ENCODE measurements around the gene COL5A3. TPM values are rescaled to one million over a fixed set of nuclear protein-coding genes. Genes with fewer than 3 reads are reported as not detected.

Gene COL5A3
- not detected for polyA plus RNA-seq (2013)

DNA sequence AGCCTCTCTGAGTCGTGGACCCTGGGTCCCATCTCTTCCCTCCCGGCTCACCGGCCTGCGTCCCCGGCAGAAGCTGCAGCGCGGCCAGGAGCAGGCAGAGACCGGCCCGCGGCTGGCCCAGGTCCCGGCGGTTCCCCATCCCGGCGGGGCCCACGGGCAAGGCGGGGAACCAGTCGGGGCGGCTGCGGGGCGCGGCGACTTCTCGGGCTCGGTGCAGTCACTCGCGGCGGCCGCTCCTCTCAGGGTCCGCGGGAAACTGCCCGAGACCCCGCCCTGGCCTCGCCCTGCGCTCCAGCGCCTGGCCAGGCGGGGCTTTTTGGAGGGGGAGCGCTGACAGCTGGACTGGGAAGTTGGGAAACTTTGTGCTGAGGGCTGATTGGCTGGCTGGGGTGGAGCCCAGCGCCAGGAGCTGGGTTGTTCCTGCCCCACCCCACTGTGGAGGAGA is at the start of gene COL5A3:
Gene COL5A3 (minus strand): TSS at position 258 of the 445 bp plus-strand sequence. CDS start 119 bp downstream, at position 139.
- H3K9me3 ChIP-seq (ENCODE audit: control extremely low read depth in 1 of 5, control insufficient read depth in 4 of 5, insufficient read depth in 2 of 5, low read depth in 1 of 5, low read length in 4 of 5): no peaks in the 10 kb centered on the region
- H3K36me3 ChIP-seq (ENCODE audit: control insufficient read depth in 4 of 4, insufficient read depth in 4 of 4, low read length in 3 of 4): no peaks in the 10 kb centered on the region
- H3K4me3 ChIP-seq (ENCODE audit: control insufficient read depth in 1 of 7, extremely low read depth in 1 of 7, insufficient read depth in 4 of 7, low read depth in 2 of 7, low read length in 6 of 7): no peak within 1 kb of the TSS
- H3K27me3 ChIP-seq (replicated peaks in 2 of 5; ENCODE audit: control insufficient read depth in 4 of 5, insufficient read depth in 5 of 5, low read length in 4 of 5): peaks cover 2 to 87% (median 37%) of the 10 kb centered on the region in 5 experiments
- POLR2A ChIA-PET: no interaction called here
- H3K4me1 ChIP-seq (ENCODE audit: control extremely low read depth in 1 of 4, control insufficient read depth in 4 of 4, insufficient read depth in 4 of 4, low read length in 3 of 4): peaks cover 0 to 5% (median 2%) of the 10 kb centered on the region in 4 experiments
- no peak for DNase-seq
- CTCF ChIA-PET: interaction anchor here (1.7 kb wide), 1 partner anchor 9 kb away, joined by 8 read pairs; no protein-coding TSS in a partner anchor
- 1% methylated on average over 16 of the region's 38 CpGs for WGBS (ENCODE audit: insufficient coverage)
- H3K27ac ChIP-seq (ENCODE audit: insufficient read depth in 1 of 2, low read depth in 1 of 2, low read length in 2 of 2, poor library complexity in 1 of 2, severe bottlenecking in 2 of 2): no peak within 1 kb of the TSS

DNA sequence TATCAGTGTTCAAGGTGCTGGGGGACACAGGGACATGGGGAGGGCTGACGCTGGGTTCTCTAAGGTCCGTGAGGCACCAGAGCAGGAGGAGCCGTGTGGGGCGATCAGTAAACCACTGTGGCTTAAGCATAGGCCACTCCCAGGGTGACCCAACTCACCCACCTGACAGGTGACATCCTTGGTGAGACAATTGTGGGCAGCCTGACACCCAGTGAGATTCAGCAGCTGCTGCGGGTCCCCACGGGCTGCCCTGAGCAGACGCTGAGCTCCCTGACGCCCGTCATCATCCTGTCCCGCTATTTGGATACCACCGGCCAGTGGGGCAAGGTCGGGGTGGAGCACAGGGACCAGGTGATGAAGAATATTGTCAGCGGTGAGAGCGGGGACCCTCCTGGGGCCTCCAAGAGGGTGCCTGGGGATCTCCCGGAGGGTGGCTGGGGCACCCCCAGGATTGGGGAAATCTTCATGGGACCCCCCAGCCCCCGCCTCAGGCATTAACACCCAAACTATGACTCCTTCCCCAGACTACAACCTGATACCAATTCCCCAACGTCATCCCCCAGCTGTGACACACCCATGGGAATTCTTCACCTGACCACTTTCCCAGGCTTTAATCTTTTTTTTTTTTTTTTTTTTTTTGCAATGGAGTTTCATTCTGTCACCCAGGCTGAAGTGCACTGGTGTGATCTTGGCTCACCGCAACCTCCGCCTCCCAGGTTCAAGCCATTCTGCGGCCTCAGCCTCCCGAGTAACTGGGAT is 42.5 kb upstream of the COL5A3 start:
- ChIA-PET POLR2A (no interaction called here), CTCF (no interaction called here)
- no peak for DNase-seq
- Histone ChIP-seq H3K27me3 (replicated peaks in 2 of 5; ENCODE audit: control insufficient read depth in 4 of 5, insufficient read depth in 5 of 5, low read length in 4 of 5) (peaks cover 0 to 1% (median 0%) of the 10 kb centered on the region in 5 experiments), H3K4me3 (ENCODE audit: control insufficient read depth in 1 of 7, extremely low read depth in 1 of 7, insufficient read depth in 4 of 7, low read depth in 2 of 7, low read length in 6 of 7) (no peak overlapping the region), H3K9me3 (ENCODE audit: control extremely low read depth in 1 of 5, control insufficient read depth in 4 of 5, insufficient read depth in 2 of 5, low read depth in 1 of 5, low read length in 4 of 5) (peaks cover 0 to 4% (median 0%) of the 10 kb centered on the region in 5 experiments), H3K36me3 (ENCODE audit: control insufficient read depth in 4 of 4, insufficient read depth in 4 of 4, low read length in 3 of 4) (no peaks in the 10 kb centered on the region), H3K27ac (ENCODE audit: insufficient read depth in 1 of 2, low read depth in 1 of 2, low read length in 2 of 2, poor library complexity in 1 of 2, severe bottlenecking in 2 of 2) (no peak overlapping the region), H3K4me1 (ENCODE audit: control extremely low read depth in 1 of 4, control insufficient read depth in 4 of 4, insufficient read depth in 4 of 4, low read length in 3 of 4) (no peaks in the 10 kb centered on the region)
- 72% methylated on average over 15 of the region's 21 CpGs for WGBS (ENCODE audit: insufficient coverage)

DNA sequence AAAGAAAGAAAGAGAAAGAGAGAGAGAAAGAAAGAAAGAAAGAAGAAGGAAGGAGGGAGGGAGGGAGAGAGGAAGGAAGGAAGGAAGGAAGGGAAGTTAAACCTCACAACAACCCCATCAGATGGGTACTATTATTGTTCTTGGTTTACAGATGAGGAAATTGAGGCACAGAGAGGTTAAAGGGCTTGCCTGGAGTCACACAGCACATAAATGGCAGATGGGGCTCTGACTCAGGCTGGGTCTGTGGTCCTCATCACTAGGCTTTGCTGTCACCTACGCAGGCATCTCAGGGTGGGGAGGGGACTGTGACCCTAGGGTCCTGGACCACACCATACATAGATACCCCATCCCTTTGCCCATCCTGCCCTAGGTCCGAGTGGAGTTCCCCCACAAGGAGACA is 39.3 kb upstream of the COL5A3 start:
- ChIA-PET POLR2A (no interaction called here), CTCF (no interaction called here)
- no peak for DNase-seq
- no peaks in the 10 kb centered on the region for H3K4me1 ChIP-seq (ENCODE audit: control extremely low read depth in 1 of 4, control insufficient read depth in 4 of 4, insufficient read depth in 4 of 4, low read length in 3 of 4)
- no peak overlapping the region for H3K27ac ChIP-seq (ENCODE audit: insufficient read depth in 1 of 2, low read depth in 1 of 2, low read length in 2 of 2, poor library complexity in 1 of 2, severe bottlenecking in 2 of 2)
- 71% methylated on average over 1 of the region's 2 CpGs for WGBS (ENCODE audit: insufficient coverage)
- peaks cover 0 to 25% (median 14%) of the 10 kb centered on the region in 5 experiments for H3K9me3 ChIP-seq (ENCODE audit: control extremely low read depth in 1 of 5, control insufficient read depth in 4 of 5, insufficient read depth in 2 of 5, low read depth in 1 of 5, low read length in 4 of 5)
- H3K36me3 ChIP-seq (ENCODE audit: control insufficient read depth in 4 of 4, insufficient read depth in 4 of 4, low read length in 3 of 4): no peaks in the 10 kb centered on the region
- H3K4me3 ChIP-seq (ENCODE audit: control insufficient read depth in 1 of 7, extremely low read depth in 1 of 7, insufficient read depth in 4 of 7, low read depth in 2 of 7, low read length in 6 of 7): no peak overlapping the region
- H3K27me3 ChIP-seq (replicated peaks in 2 of 5; ENCODE audit: control insufficient read depth in 4 of 5, insufficient read depth in 5 of 5, low read length in 4 of 5): no peaks in the 10 kb centered on the region

DNA sequence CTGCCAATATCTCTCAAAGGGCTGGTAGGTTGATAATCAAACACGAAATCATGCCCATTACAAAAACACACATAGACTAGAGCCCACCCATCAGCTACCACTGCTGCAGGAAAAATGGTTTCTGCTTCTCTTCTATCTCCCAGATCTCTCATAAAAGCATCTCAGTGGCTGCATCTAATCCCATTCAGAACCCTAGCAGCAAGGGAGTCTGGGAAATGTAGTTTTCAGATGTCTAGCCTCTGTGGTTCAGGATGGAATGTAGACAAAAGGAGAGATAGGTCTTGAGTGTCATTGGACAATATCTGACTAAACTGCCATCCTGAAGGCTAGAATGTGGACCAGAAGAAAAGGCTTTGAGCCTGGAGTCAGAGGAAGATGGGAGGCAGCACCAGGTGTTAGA is 35.1 kb upstream of the COL5A3 start:
- Histone ChIP-seq H3K9me3 (ENCODE audit: control extremely low read depth in 1 of 5, control insufficient read depth in 4 of 5, insufficient read depth in 2 of 5, low read depth in 1 of 5, low read length in 4 of 5) (peaks cover 0 to 67% (median 39%) of the 10 kb centered on the region in 5 experiments), H3K4me3 (ENCODE audit: control insufficient read depth in 1 of 7, extremely low read depth in 1 of 7, insufficient read depth in 4 of 7, low read depth in 2 of 7, low read length in 6 of 7) (no peak overlapping the region), H3K36me3 (ENCODE audit: control insufficient read depth in 4 of 4, insufficient read depth in 4 of 4, low read length in 3 of 4) (no peaks in the 10 kb centered on the region), H3K27me3 (replicated peaks in 2 of 5; ENCODE audit: control insufficient read depth in 4 of 5, insufficient read depth in 5 of 5, low read length in 4 of 5) (no peaks in the 10 kb centered on the region), H3K4me1 (ENCODE audit: control extremely low read depth in 1 of 4, control insufficient read depth in 4 of 4, insufficient read depth in 4 of 4, low read length in 3 of 4) (no peaks in the 10 kb centered on the region), H3K27ac (ENCODE audit: insufficient read depth in 1 of 2, low read depth in 1 of 2, low read length in 2 of 2, poor library complexity in 1 of 2, severe bottlenecking in 2 of 2) (no peak overlapping the region)
- CTCF ChIA-PET: interaction anchor here (0.7 to 0.9 kb wide), 2 partner anchors 62 to 826 kb away, joined by 3 read pairs; no protein-coding TSS in a partner anchor
- POLR2A ChIA-PET: no interaction called here
- DNase-seq: no peak
- 40% methylated on average over 1 of the region's 1 CpG for WGBS (ENCODE audit: insufficient coverage)

DNA sequence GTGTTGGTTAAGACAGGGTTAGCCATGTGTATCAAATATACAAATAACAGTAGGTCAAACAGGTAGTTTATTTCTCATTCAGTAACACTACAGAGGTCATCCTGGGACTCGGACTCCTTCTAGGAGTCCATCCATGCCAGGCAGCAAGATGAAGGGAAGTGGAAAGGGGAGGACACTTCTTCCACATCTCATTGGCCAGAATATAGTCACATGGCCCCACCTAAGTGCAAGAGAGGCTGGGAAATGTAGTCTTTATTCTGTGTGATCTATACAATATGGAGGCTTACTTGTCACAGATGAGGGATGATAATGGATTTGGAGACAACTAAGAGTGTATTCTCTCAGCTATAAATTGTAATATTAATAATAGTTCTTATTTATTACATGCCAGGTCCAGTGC is 34.1 kb upstream of the COL5A3 start:
- Histone ChIP-seq H3K27me3 (replicated peaks in 2 of 5; ENCODE audit: control insufficient read depth in 4 of 5, insufficient read depth in 5 of 5, low read length in 4 of 5) (no peaks in the 10 kb centered on the region), H3K27ac (ENCODE audit: insufficient read depth in 1 of 2, low read depth in 1 of 2, low read length in 2 of 2, poor library complexity in 1 of 2, severe bottlenecking in 2 of 2) (no peak overlapping the region), H3K9me3 (ENCODE audit: control extremely low read depth in 1 of 5, control insufficient read depth in 4 of 5, insufficient read depth in 2 of 5, low read depth in 1 of 5, low read length in 4 of 5) (peaks cover 0 to 71% (median 39%) of the 10 kb centered on the region in 5 experiments), H3K36me3 (ENCODE audit: control insufficient read depth in 4 of 4, insufficient read depth in 4 of 4, low read length in 3 of 4) (no peaks in the 10 kb centered on the region), H3K4me3 (ENCODE audit: control insufficient read depth in 1 of 7, extremely low read depth in 1 of 7, insufficient read depth in 4 of 7, low read depth in 2 of 7, low read length in 6 of 7) (peak overlapping the region in 1 of 7 experiments; percentile 11), H3K4me1 (ENCODE audit: control extremely low read depth in 1 of 4, control insufficient read depth in 4 of 4, insufficient read depth in 4 of 4, low read length in 3 of 4) (no peaks in the 10 kb centered on the region)
- 100% methylated on average over 1 of the region's 1 CpG for WGBS (ENCODE audit: insufficient coverage)
- DNase-seq: no peak
- ChIA-PET POLR2A (no interaction called here), CTCF (interaction anchor here (1.1 kb wide), 1 partner anchor 17 kb away, joined by 3 read pairs; no protein-coding TSS in a partner anchor)

DNA sequence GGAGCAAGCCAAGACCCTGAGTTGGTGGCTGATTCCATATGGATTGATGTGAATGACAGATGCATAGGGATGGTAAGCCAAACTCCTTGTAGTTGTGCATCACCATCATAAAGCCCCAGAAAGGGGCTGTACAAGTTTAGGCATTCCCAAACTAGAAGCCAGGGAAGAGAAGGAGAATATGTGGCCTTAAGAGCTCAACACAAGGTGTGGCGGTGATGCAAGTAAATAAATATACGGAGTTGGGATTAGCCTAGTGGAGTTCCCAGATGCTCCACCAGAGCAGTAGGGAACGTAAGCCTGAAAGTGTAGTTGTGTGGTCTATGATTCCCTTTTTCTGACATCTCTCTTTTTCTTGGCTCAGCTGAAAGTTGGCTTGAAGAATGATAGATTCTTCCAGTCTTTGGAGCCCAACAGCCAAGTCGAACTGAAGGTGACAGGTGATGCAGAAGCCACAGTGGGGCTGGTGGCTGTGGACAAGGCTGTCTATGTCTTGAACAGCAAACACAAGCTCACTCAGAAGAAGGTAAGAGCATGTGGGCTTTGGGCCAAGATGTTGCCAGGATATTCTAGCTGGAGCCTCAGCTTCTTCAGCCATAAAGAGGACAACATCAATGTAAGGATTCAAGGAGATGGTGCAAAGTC is 33.1 kb upstream of the COL5A3 start:
- no peaks in the 10 kb centered on the region for H3K36me3 ChIP-seq (ENCODE audit: control insufficient read depth in 4 of 4, insufficient read depth in 4 of 4, low read length in 3 of 4)
- no peaks in the 10 kb centered on the region for H3K27me3 ChIP-seq (replicated peaks in 2 of 5; ENCODE audit: control insufficient read depth in 4 of 5, insufficient read depth in 5 of 5, low read length in 4 of 5)
- DNase-seq: peak; percentile 38 to 64 (median 59)
- no peak overlapping the region for H3K27ac ChIP-seq (ENCODE audit: insufficient read depth in 1 of 2, low read depth in 1 of 2, low read length in 2 of 2, poor library complexity in 1 of 2, severe bottlenecking in 2 of 2)
- H3K4me1 ChIP-seq (ENCODE audit: control extremely low read depth in 1 of 4, control insufficient read depth in 4 of 4, insufficient read depth in 4 of 4, low read length in 3 of 4): no peaks in the 10 kb centered on the region
- WGBS (ENCODE audit: insufficient coverage): 82% methylated on average over 4 of the region's 4 CpGs
- ChIA-PET CTCF (interaction anchor here (1.1 kb wide), 1 partner anchor 16 kb away, joined by 3 read pairs; no protein-coding TSS in a partner anchor), POLR2A (no interaction called here)
- peaks cover 0 to 76% (median 39%) of the 10 kb centered on the region in 5 experiments for H3K9me3 ChIP-seq (ENCODE audit: control extremely low read depth in 1 of 5, control insufficient read depth in 4 of 5, insufficient read depth in 2 of 5, low read depth in 1 of 5, low read length in 4 of 5)
- H3K4me3 ChIP-seq (ENCODE audit: control insufficient read depth in 1 of 7, extremely low read depth in 1 of 7, insufficient read depth in 4 of 7, low read depth in 2 of 7, low read length in 6 of 7): peak overlapping the region in 1 of 7 experiments; percentile 10

DNA sequence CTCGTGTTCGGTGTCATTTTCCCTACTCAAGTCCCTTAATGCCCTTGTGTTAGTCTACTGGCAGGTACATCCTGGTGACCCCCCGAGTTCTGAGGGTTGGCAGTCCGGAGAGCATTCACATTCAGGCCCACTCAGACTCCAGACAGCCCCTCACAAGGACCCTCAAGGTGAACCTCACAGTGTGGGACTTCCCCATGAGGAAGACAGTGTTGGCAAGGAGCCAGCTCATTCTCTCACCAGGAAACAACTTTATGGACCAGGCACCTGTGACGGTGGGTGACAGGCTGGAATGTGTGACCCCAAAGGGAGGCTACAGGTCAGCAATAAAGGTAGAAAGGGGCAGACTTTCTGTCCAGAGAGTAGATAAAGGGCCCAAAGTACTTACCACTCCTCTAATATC is 27.5 kb upstream of the COL5A3 start:
- peaks cover 0 to 34% (median 17%) of the 10 kb centered on the region in 5 experiments for H3K9me3 ChIP-seq (ENCODE audit: control extremely low read depth in 1 of 5, control insufficient read depth in 4 of 5, insufficient read depth in 2 of 5, low read depth in 1 of 5, low read length in 4 of 5)
- POLR2A ChIA-PET: no interaction called here
- CTCF ChIA-PET: interaction anchor here (0.9 kb wide), 1 partner anchor 9 kb away, joined by 3 read pairs; no protein-coding TSS in a partner anchor
- H3K27ac ChIP-seq (ENCODE audit: insufficient read depth in 1 of 2, low read depth in 1 of 2, low read length in 2 of 2, poor library complexity in 1 of 2, severe bottlenecking in 2 of 2): no peak overlapping the region
- H3K36me3 ChIP-seq (ENCODE audit: control insufficient read depth in 4 of 4, insufficient read depth in 4 of 4, low read length in 3 of 4): no peaks in the 10 kb centered on the region
- DNase-seq: peak in 2 of 3 donors; percentile 7 to 15
- no peak overlapping the region for H3K4me3 ChIP-seq (ENCODE audit: control insufficient read depth in 1 of 7, extremely low read depth in 1 of 7, insufficient read depth in 4 of 7, low read depth in 2 of 7, low read length in 6 of 7)
- H3K4me1 ChIP-seq (ENCODE audit: control extremely low read depth in 1 of 4, control insufficient read depth in 4 of 4, insufficient read depth in 4 of 4, low read length in 3 of 4): no peaks in the 10 kb centered on the region
- 77% methylated on average over 5 of the region's 5 CpGs for WGBS (ENCODE audit: insufficient coverage)
- peaks cover 0 to 14% (median 3%) of the 10 kb centered on the region in 5 experiments for H3K27me3 ChIP-seq (replicated peaks in 2 of 5; ENCODE audit: control insufficient read depth in 4 of 5, insufficient read depth in 5 of 5, low read length in 4 of 5)

Data from common myeloid progenitor, CD34-positive (primary cell).